Nephron (organoid): ENCODE data around the gene NCF2.

Source experiments
- H3K27ac Mint-ChIP-seq, 3 experiments: 2 replicates each; pipeline ENCODE4 v1.8.0; 2020; ENCODE audit warnings: mixed read lengths in 3 of 3, mild to moderate bottlenecking in 2 of 3, moderate library complexity in 1 of 3
- H3K27me3 Mint-ChIP-seq: 2 replicates; pipeline ENCODE4 v1.8.0; 2021; ENCODE audit warnings: low read depth, mild to moderate bottlenecking, moderate library complexity, mixed read lengths
- H3K36me3 Mint-ChIP-seq: 2 replicates; pipeline ENCODE4 v1.8.0; 2020; ENCODE audit warnings: low read depth, mixed read lengths
- H3K4me1 Mint-ChIP-seq: 2 replicates; pipeline ENCODE4 v1.8.0; 2020; ENCODE audit warnings: mixed read lengths
- H3K4me3 Mint-ChIP-seq, 3 experiments: 2 replicates each; pipeline ENCODE4 v1.8.0; 2020; ENCODE audit warnings: mild to moderate bottlenecking in 3 of 3, mixed read lengths in 3 of 3, moderate library complexity in 2 of 3
- H3K9me3 Mint-ChIP-seq: 2 replicates; pipeline ENCODE4 v1.8.0; 2020; ENCODE audit warnings: mixed read lengths
- CTCF ChIP-seq, 3 experiments: fragments of 200-600 bp; sonication (generic); IDR thresholded peaks; one replicate each; pipeline ENCODE4 v1.5.0; 2021; ENCODE audit warnings: antibody characterized with exemption in 3 of 3; ENCODE audit not compliant: unreplicated experiment in 3 of 3

NCF2 gene

GRCh38 chr1:183544598-183545297, 45.5 kb downstream of the NCF2 start:
- Mint-ChIP-seq H3K36me3 (peaks cover 70% of the 10 kb centered on the region), H3K4me1 (peaks cover 23% of the 10 kb centered on the region), H3K4me3 (peak overlapping the region in 2 of 3 experiments; percentile 42 to 57), H3K9me3 (no peaks in the 10 kb centered on the region), H3K27ac (peak overlapping the region; percentile 89 to 96 (median 93)), H3K27me3 (no peaks in the 10 kb centered on the region)
- no peak for TF ChIP-seq CTCF (IDR thresholded peaks at IDR 0.05; ENCODE audit: unreplicated experiment in 3 of 3)

GRCh38 chr1:183543619-183544204, 46.5 kb downstream of the NCF2 start:
- Mint-ChIP-seq H3K36me3 (peaks cover 71% of the 10 kb centered on the region), H3K4me1 (peaks cover 23% of the 10 kb centered on the region), H3K4me3 (no peak overlapping the region), H3K27me3 (no peaks in the 10 kb centered on the region), H3K9me3 (no peaks in the 10 kb centered on the region), H3K27ac (peak overlapping the region; percentile 18 to 89 (median 66))
- peak; percentile 70 to 74 (median 70) for TF ChIP-seq CTCF (IDR thresholded peaks at IDR 0.05; ENCODE audit: unreplicated experiment in 3 of 3)

GRCh38 chr1:183537405-183537804, 52.9 kb downstream of the NCF2 start:
- Mint-ChIP-seq H3K36me3 (peaks cover 71% of the 10 kb centered on the region), H3K4me1 (no peaks in the 10 kb centered on the region), H3K9me3 (no peaks in the 10 kb centered on the region), H3K27me3 (no peaks in the 10 kb centered on the region), H3K27ac (no peak overlapping the region), H3K4me3 (no peak overlapping the region)
- no peak for TF ChIP-seq CTCF (IDR thresholded peaks at IDR 0.05; ENCODE audit: unreplicated experiment in 3 of 3)

GRCh38 chr1:183533617-183534174, 56.6 kb downstream of the NCF2 start:
- TF ChIP-seq CTCF (IDR thresholded peaks at IDR 0.05; ENCODE audit: unreplicated experiment in 3 of 3) = no peak
- H3K4me3 Mint-ChIP-seq = no peak overlapping the region
- peaks cover 64% of the 10 kb centered on the region for H3K36me3 Mint-ChIP-seq
- no peaks in the 10 kb centered on the region for H3K27me3 Mint-ChIP-seq
- no peaks in the 10 kb centered on the region for H3K9me3 Mint-ChIP-seq
- no peaks in the 10 kb centered on the region for H3K4me1 Mint-ChIP-seq
- H3K27ac Mint-ChIP-seq = no peak overlapping the region

- Mint-ChIP-seq H3K4me3 (no peak overlapping the region), H3K27ac (no peak overlapping the region), H3K4me1 (no peaks in the 10 kb centered on the region), H3K36me3 (peaks cover 54% of the 10 kb centered on the region), H3K27me3 (no peaks in the 10 kb centered on the region), H3K9me3 (no peaks in the 10 kb centered on the region)
- TF ChIP-seq CTCF (IDR thresholded peaks at IDR 0.05; ENCODE audit: unreplicated experiment in 3 of 3) = no peak
Measured at GRCh38 chr1:183528577-183528976, 61.7 kb downstream of the NCF2 start.
